ENCODE data around the gene CEPT1.
A peak's percentile ranks its signal among the peaks of the same experiment; 100 is the strongest.

The CEPT1 gene

GRCh38 chr1:111193712-111194480, 53.9 kb downstream of the CEPT1 start:
- no peak for DNase-seq

- no peak for DNase-seq
Measured at GRCh38 chr1:111195002-111195684, 55.1 kb downstream of the CEPT1 start.

- no peak for DNase-seq
Measured at GRCh38 chr1:111196213-111196612, 56.2 kb downstream of the CEPT1 start.

GRCh38 chr1:111197598-111198284, 57.7 kb downstream of the CEPT1 start:
- peak; percentile 49 to 73 for DNase-seq

GRCh38 chr1:111198836-111199235, 58.8 kb downstream of the CEPT1 start:
- DNase-seq: no peak

GRCh38 chr1:111199329-111199728, 59.3 kb downstream of the CEPT1 start:
- DNase-seq: no peak

GRCh38 chr1:111199881-111200801, 60.1 kb downstream of the CEPT1 start, which contains the start of gene DENND2D:
Gene DENND2D (minus strand): TSS chr1:111200646. CDS start chr1:111200459, 187 bp downstream.
- DNase-seq: peak; percentile 61 to 64

- DNase-seq: no peak
Measured at GRCh38 chr1:111200802-111201161, 60.8 kb downstream of the CEPT1 start.

- no peak for DNase-seq
Measured at GRCh38 chr1:111201275-111202090, 61.5 kb downstream of the CEPT1 start.

- DNase-seq: no peak
Measured at GRCh38 chr1:111202366-111202706, 62.3 kb downstream of the CEPT1 start.

- no peak for DNase-seq
Measured at GRCh38 chr1:111202707-111203623, 62.9 kb downstream of the CEPT1 start.

GRCh38 chr1:111203681-111204200, 63.7 kb downstream of the CEPT1 start:
- peak; percentile 77 to 88 for DNase-seq

- DNase-seq: peak; percentile 71 to 76
Measured at GRCh38 chr1:111204201-111204982, 64.4 kb downstream of the CEPT1 start.

- no peak for DNase-seq
Measured at GRCh38 chr1:111204983-111205713, 65.1 kb downstream of the CEPT1 start.

- no peak for DNase-seq
Measured at GRCh38 chr1:111205714-111206050, 65.7 kb downstream of the CEPT1 start.

- DNase-seq: no peak
Measured at GRCh38 chr1:111208921-111209320, 68.9 kb downstream of the CEPT1 start.

GRCh38 chr1:111209622-111210021, 69.6 kb downstream of the CEPT1 start:
- DNase-seq: no peak

GRCh38 chr1:111211921-111212320, 71.9 kb downstream of the CEPT1 start:
- DNase-seq: no peak

Measured in activated CD4-positive, alpha-beta T cell treated with anti-CD3 and anti-CD28 coated beads for 4 hours (primary cell).